ENCODE results near the gene GMNN.
"Not testable (repeated sequence)": the region's sequence is repeated elsewhere in the genome, so short reads cannot be mapped to it uniquely, and the experiment has no call there.

GMNN gene

DNA sequence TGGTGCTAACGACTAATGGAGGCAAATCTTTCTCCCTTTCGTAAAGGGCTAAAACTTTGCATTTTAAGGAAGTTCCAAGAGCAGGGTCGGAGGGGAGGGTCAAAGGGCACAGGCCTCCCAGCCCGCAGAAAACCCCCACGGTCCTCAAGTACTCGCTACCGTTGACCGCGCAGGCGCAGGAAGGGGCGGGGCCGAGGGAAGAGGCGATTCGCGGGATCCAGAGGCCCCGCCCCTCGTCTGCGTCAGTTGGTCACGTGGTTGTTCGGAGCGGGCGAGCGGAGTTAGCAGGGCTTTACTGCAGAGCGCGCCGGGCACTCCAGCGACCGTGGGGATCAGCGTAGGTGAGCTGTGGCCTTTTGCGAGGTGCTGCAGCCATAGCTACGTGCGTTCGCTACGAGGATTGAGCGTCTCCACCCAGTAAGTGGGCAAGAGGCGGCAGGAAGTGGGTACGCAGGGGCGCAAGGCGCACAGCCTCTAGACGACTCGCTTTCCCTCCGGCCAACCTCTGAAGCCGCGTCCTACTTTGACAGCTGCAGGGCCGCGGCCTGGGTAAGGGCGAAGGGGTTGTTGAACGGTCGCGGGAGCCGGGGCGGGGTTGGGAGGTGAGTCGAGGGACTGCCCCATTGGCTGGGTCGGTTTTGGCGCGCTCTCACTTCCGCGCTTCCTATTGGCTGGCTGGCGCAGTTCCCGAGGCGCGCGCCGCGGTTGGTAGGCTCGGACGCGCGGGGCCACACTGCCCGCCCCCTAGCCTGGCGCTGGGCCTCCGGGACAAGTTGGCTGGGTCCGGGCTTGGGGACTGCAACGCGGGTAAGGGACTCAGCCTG, at the start of gene GMNN:
Gene GMNN (plus strand): TSS at position 242 of the 824 bp plus-strand sequence. CDS start 2,310 bp downstream, outside the sequence.
- TF ChIP-seq, protein P1, sequence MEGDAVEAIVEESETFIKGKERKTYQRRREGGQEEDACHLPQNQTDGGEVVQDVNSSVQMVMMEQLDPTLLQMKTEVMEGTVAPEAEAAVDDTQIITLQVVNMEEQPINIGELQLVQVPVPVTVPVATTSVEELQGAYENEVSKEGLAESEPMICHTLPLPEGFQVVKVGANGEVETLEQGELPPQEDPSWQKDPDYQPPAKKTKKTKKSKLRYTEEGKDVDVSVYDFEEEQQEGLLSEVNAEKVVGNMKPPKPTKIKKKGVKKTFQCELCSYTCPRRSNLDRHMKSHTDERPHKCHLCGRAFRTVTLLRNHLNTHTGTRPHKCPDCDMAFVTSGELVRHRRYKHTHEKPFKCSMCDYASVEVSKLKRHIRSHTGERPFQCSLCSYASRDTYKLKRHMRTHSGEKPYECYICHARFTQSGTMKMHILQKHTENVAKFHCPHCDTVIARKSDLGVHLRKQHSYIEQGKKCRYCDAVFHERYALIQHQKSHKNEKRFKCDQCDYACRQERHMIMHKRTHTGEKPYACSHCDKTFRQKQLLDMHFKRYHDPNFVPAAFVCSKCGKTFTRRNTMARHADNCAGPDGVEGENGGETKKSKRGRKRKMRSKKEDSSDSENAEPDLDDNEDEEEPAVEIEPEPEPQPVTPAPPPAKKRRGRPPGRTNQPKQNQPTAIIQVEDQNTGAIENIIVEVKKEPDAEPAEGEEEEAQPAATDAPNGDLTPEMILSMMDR (IDR thresholded peaks at IDR 0.05; ENCODE audit: low read length, missing control alignments) = no peak
- peak; percentile 94 for DNase-seq (ENCODE audit: low read depth)
- H3K4me3 ChIP-seq (replicated peaks; ENCODE audit: low read depth, low read length) = peak within 1 kb of the TSS; percentile 100

- DNase-seq (ENCODE audit: low read depth); H3K4me3 ChIP-seq (replicated peaks; ENCODE audit: low read depth, low read length): not testable (repeated sequence)
Measured at GRCh38 chr6:24730653-24731052, 44.1 kb upstream of the GMNN start.

- not testable (repeated sequence) for DNase-seq (ENCODE audit: low read depth); H3K4me3 ChIP-seq (replicated peaks; ENCODE audit: low read depth, low read length)
Measured at GRCh38 chr6:24731456-24732134, 43.1 kb upstream of the GMNN start.

DNA sequence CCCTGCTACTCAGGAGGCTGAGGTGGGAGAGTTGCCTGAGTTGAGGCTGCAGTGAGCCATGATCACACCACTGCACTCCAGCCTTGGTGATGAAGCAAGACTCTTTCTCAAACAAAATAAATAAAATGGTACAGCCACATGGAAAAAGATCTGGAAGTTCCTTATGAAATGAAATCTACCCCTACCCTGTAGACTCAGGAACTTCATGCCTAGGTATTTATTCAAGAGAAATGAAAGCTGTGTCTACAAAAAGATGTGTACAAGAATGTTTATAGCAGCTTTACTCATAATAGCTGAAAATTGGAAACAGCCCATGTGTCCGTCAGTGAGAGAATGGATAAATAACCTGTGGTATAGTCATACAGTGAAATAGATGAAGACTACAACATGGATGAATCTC, 40.6 kb upstream of the GMNN start:
- no peak for DNase-seq (ENCODE audit: low read depth)
- no peak overlapping the region for H3K4me3 ChIP-seq (replicated peaks; ENCODE audit: low read depth, low read length)
- TF ChIP-seq, protein P1 (IDR thresholded peaks at IDR 0.05; ENCODE audit: low read length, missing control alignments) = no peak

GRCh38 chr6:24734710-24735109, 40.0 kb upstream of the GMNN start:
- H3K4me3 ChIP-seq (replicated peaks; ENCODE audit: low read depth, low read length); DNase-seq (ENCODE audit: low read depth): not testable (repeated sequence)

DNA sequence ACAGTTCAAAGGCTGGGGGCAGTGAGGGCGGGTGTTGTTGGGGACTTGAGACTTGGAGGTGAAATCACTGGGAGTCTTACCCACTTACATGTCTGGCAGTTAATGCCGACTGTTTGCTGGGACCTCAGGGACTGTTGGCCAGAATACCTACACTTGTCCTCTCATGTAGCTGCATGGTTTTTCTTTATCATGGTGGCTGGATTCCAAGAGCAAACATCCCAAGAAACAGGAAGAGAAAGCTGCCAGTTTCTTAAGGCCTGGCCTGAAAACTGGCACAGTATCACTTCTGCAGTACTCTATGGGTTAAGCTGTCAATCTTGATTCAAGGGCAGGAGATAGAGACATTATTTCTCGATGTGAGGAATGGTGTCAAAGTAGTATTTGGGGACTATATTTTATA, 36.0 kb upstream of the GMNN start:
- TF ChIP-seq, protein P1 (IDR thresholded peaks at IDR 0.05; ENCODE audit: low read length, missing control alignments) = no peak
- no peak overlapping the region for H3K4me3 ChIP-seq (replicated peaks; ENCODE audit: low read depth, low read length)
- DNase-seq (ENCODE audit: low read depth) = no peak

GRCh38 chr6:24740861-24741260, 33.9 kb upstream of the GMNN start:
- no peak overlapping the region for H3K4me3 ChIP-seq (replicated peaks; ENCODE audit: low read depth, low read length)
- DNase-seq (ENCODE audit: low read depth) = no peak
- TF ChIP-seq, protein P1 (IDR thresholded peaks at IDR 0.05; ENCODE audit: low read length, missing control alignments) = no peak

GRCh38 chr6:24742216-24742738, 32.5 kb upstream of the GMNN start:
- no peak overlapping the region for H3K4me3 ChIP-seq (replicated peaks; ENCODE audit: low read depth, low read length)
- TF ChIP-seq, protein P1 (IDR thresholded peaks at IDR 0.05; ENCODE audit: low read length, missing control alignments) = no peak
- no peak for DNase-seq (ENCODE audit: low read depth)
